ENCODE data around the gene FKBP8.

Gene FKBP8

DNA sequence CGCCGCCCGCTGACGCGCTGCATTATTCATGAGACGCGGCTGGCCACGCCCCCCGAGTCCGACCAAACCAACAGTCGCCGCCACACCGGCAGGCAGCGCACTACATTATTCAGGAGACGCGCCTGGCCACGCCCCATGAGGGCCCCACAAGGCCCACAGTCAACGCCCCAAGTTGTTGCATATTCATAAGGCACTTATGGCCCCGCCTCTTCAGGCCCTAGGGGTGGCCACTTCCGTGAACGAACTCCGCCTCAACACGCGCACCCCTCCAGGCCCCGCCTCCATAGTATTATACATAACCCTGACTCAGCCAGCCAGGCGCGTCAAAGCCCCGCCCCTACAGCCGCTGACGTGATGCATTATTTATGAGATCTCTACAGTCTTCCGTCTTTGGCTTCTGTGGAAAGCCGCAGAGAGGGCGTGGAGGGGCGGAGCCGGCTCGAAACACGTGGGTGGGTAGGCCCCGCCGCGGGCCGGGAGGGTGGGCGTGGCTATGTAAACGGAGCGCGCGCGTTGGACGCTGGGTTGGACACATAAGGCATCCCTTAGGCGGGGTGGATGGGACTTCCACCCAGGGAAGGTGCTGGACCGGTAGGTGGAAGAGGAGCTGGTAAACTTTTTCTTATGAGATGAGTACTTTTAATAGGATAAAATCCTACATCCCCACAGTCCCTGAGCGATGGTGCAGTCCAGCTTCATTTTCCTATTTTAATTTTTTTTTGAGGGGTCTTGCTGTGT, 21.1 kb downstream of the FKBP8 start:
- DNase-seq (ENCODE audit: insufficient read length, low spot score) (peak; percentile 87), FAIRE-seq (peak; percentile 67)
- TF ChIP-seq POLR2A (IDR thresholded peaks at IDR 0.05; ENCODE audit: low read depth, low read length) = peak; percentile 58

DNA sequence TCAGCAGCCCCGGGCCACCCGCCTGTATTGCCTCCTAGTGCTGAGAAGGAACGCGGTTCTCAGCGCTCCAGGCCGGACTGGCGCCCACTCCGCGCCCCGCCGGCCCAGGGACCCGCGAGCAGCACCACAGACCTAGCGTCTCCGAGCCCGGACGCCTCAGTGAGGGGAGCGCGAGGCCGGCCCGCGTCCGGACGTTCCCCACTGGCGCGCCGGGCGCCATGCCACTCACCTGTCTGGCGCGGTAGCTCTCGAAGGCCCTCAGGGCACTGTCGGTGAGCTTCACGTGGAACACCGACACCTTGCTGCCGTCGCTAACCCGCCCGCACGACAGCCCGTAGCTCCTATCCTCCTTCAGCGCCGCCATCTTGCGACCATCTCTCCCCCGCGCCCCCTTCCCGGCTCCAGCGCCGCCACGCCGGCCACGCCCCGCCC, 21.7 kb downstream of the FKBP8 start, which contains the start of gene ELL:
TSS of gene ELL (minus strand) at position 379 of the 432 bp plus-strand sequence. CDS start at position 364, 15 bp downstream.
- FAIRE-seq = no peak
- no peak for DNase-seq (ENCODE audit: insufficient read length, low spot score)
- peak; percentile 91 for TF ChIP-seq POLR2A (IDR thresholded peaks at IDR 0.05; ENCODE audit: low read depth, low read length)

DNA sequence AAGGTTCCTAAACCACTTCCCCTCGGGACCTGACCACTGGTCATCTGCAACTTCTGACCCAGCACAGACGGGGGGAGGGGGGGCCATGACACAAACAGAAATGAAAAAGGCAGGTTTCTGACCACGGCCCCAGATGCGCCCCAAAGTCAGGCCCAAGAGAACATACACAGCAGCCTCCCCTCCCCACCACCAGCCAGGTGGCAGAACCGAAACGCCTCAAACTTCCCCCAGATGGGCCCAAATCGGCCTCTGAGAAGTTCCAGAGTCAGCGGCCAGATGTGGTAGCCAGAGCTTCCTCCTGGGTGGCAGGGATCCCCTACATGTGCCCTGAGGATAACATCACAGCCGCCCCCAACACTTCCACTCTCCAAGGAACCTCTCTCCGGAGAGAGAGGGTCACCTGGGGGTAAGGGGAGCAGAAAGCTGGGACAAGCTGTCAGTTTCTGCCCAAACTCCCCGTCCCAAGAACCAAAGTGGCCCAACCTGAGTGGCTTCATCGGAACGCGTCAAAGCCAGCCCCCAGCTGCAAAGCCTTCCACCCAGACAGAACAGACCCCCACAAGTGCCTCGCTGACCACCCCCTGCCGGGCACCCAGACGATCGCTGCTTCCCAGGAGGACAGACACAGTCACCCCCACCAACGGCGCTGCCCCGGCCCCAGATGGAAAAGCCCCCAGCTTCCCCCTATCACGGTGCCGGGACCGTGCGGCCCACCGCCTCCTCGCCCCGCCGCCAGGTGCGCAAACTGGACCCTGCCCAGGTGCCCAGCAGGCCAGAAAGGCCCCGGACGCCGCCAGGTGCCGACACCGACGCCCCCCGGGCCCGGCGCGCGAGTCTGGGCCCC, 22.3 kb downstream of the FKBP8 start:
- FAIRE-seq (no peak), DNase-seq (ENCODE audit: insufficient read length, low spot score) (no peak)
- no peak for TF ChIP-seq POLR2A (IDR thresholded peaks at IDR 0.05; ENCODE audit: low read depth, low read length)

DNA sequence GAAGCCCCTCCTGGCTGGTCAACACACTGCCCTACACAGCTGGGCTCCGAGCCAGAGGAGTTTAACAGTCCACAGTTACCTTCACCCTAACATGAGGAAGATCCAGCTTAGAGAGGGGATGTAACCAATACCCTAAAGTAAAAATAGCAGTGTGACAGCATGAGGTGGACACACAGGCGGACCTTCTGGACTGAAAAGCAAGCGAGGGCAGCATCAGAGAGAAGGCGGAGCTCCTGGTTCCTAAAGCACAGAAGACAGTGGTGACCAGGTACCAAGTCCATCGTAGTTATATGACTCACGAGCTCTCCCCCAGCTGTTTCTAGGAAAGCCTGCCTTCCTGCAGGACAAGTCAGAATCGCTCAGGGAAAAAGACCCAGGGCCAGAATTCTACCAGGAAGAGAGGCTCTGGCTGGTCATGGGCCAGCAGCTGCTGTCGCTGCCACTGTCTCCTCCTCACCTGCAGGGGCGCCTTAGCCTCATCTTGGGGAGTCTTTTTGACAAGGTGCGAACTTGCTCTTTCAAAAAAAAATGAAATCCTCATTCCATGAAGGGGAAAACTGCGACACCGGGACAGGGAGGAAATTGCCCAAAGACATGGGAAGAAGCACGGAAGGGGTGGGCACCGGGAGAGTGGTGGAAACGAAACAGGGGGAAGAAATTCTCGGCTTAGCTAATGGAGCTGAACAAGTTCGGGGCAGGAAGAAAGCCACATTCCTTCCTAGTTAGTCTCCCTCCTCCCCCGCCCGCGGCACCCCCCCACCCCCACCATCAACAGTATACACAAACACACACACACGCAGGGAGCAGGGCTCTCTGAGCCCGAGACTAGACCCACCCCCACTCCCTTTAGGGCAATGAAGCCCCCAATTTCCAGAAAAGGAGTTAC, 23.2 kb downstream of the FKBP8 start:
- DNase-seq (ENCODE audit: insufficient read length, low spot score) = peak; percentile 63
- no peak for FAIRE-seq
- TF ChIP-seq POLR2A (IDR thresholded peaks at IDR 0.05; ENCODE audit: low read depth, low read length) = no peak

DNA sequence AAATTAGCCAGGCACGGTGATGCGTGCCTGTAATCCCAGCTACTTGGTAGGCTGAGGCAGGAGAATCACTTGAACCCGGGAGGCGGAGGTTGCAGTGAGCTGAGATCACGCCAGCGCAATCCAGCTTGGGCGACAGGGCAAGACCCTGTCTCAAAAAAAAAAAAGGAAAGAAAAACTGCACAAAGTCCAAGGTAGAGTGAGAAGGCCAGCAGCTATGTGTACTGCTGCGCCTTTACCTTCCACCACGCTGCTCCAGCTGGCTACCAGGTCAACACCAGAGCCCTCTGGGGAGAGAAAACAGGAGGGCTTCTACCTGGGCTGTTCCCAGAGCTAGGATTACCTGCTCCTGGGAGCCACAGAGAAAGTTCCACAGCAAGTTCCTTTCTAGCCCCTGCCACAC, 24.7 kb downstream of the FKBP8 start:
- DNase-seq (ENCODE audit: insufficient read length, low spot score) (no peak), FAIRE-seq (no peak)
- TF ChIP-seq POLR2A (IDR thresholded peaks at IDR 0.05; ENCODE audit: low read depth, low read length) = no peak

DNA sequence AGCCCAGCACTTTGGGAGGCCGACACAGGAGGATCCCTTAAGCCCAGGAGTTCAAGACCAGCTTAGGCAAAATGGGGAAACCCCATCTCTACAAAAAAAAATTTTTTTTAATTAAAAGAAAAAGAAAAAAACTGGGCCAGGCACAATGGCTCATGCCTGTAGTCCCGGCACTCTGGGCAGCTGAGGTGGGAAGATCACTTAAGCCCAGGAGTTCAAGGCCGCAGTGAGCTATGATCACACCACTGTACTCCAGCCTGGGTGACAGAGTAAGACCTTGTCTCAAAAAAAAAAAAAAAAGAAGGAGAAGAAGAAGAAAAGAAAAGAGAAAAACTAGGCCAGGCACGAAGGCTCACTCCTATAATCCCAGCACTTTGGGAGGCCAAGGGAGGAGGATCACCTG, 25.8 kb downstream of the FKBP8 start:
- TF ChIP-seq POLR2A (IDR thresholded peaks at IDR 0.05; ENCODE audit: low read depth, low read length) = no peak
- DNase-seq (ENCODE audit: insufficient read length, low spot score) = no peak
- FAIRE-seq = no peak

DNA sequence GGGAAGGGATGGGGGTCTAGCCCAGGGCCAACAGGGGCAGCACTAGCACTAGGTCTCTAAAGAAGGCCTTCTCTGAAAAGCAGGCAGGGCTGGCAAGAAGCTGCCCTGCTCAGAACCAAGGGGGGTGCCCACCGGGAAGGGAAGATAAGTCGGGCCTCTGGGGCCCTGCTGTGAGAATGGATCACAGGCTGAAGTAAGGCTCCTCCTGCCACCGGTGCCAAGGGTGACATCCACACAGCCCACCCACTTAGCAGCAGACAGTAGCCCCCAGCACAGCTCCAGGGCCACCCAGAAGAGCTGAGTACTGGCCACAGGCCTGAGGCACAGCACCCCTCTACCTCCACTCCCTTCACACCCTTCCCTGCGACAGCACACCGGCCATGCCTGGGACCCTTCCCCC, 27.4 kb downstream of the FKBP8 start:
- TF ChIP-seq POLR2A (IDR thresholded peaks at IDR 0.05; ENCODE audit: low read depth, low read length) = no peak
- DNase-seq (ENCODE audit: insufficient read length, low spot score) (no peak), FAIRE-seq (no peak)

DNA sequence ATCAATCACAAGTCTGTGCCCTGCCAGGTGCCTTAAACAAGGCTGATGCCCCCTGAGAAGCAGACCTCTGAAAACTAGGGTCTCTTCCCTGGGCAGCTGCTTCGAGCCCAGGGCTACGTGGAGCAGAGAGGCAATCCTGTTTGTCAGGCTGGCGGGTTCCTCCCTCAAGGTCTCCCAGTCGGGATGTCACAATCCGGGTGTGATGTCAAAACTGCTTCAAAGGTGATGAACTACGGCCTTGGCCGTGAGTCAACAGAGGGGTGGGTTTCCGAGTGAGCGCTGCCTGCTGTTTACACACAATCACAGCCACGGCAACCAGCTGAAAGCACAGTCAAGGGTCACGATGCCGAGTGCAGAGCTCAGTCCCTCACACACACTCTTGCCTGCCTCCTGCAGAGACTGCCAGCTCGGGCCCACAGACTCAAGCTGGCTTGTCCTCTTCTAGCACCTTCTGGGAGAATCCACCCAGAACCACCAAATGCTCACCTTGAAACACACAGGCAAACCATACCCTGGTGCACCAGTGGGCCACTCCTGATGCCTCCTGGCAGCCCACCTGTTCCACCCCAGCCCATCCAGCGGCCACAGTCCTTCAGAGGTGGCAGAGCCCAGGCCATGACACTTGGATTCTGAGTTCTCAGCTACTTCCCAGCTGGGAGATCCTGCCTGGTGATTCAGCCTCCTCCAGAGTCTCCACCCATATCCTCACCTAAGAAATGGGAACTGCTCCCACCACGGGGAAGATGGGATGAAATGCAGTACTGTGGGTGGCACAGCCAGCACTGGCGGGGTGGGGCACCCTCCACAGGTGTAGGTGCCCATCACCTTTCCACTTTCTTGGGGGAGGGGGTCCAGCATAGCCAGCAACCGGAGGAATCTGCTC, 28.3 kb downstream of the FKBP8 start:
- no peak for TF ChIP-seq POLR2A (IDR thresholded peaks at IDR 0.05; ENCODE audit: low read depth, low read length)
- FAIRE-seq = no peak
- peak; percentile 47 for DNase-seq (ENCODE audit: insufficient read length, low spot score)

DNA sequence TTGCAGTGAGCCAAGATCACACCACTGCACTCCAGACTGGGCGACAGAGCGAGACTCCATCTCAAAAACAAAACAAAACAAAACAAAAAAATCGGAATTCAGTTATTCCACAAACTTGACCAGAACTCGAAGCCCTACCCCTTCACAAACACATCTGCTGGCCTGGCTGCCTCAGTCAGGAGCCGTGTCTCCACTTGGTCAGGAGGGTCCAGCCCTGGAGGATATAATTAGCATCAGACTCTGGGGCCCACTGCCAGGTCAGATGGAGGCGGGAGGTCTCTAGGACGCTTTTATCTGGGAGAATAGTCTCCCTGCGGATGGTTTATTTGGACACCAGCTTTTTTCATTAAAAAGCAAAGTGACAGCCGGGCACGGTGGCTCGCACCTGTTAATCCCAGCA, 29.5 kb downstream of the FKBP8 start:
- TF ChIP-seq POLR2A (IDR thresholded peaks at IDR 0.05; ENCODE audit: low read depth, low read length) = no peak
- FAIRE-seq = no peak

DNA sequence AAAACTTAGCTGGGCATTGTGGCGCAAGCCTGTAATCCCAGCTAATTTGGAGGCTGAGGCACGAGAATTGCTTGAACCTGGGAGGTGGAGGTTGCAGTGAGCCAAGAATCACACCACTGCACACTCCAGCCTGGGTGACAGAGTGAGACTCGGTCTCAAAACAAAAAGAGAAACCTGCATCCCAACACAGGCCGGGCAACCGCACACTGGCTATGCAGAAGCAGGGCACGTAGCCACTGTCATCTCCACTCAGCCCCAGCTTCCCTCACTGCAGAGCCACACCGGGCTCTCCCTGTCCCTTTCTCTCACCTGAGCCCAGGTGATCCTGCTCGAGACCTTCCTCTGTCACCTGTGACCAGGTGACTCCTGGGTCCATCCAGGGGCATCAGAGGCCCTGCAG, 33.2 kb downstream of the FKBP8 start:
- FAIRE-seq (no peak), DNase-seq (ENCODE audit: insufficient read length, low spot score) (no peak)
- TF ChIP-seq POLR2A (IDR thresholded peaks at IDR 0.05; ENCODE audit: low read depth, low read length) = no peak

More for the DNA sequence above, 29.5 kb downstream of the FKBP8 start:
- DNase-seq (ENCODE audit: insufficient read length, low spot score) = no peak

DNA sequence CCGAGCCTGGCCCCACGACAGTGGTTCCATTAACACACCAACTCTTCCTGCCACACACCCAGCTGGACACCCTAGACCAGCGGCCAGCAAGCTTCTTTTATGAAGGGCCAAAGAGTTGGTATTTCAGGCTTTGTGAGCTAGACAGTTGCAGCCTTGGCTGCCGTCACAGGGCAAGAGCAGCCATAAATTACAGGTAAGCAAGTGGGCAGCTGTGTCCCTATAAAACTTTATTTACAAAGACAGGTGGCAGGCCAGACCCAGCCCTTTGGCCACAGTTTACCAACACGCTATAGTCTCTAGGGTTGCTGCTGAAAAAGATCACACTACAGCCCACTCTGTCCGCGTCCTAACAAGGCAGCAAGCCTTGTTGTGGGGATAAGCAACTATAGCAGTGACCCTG, 34.8 kb downstream of the FKBP8 start:
- no peak for FAIRE-seq
- no peak for DNase-seq (ENCODE audit: insufficient read length, low spot score)
- no peak for TF ChIP-seq POLR2A (IDR thresholded peaks at IDR 0.05; ENCODE audit: low read depth, low read length)

DNA sequence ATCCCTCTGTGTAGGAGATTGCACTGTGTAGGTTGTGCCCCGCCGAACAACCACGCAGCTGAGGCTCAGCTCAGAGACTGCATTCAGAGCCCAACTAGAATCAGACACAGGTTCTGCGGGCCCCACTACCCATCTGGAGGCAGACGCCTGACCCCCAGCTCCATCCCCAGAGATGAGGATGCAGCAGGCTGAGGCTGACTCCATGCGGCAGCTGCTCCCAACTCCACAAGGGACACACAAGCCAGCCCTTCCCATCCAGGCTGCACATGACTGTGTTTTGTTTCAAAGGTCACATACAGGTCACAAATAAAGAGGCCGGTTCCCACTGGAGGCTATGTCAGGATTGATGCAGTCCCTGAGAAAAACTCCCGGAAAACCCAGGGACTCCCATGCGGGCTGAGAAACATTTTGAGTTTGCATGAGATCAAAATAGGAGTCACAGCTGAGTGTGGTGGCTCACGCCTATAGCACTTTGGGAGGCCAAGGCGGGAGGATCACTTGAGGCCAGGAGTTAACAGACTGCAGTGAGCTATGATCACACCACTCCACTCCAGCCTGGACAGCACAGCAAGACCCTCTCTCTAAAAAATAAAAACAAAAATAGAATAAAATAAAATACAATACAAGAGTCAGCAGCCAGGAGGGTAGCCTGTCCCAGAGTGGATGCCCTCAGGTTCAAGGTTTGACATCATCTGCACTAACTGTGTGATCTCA, 35.5 kb downstream of the FKBP8 start:
- FAIRE-seq = no peak
- no peak for DNase-seq (ENCODE audit: insufficient read length, low spot score)
- no peak for TF ChIP-seq POLR2A (IDR thresholded peaks at IDR 0.05; ENCODE audit: low read depth, low read length)

All from H54 (cell line).